Mucosa of rectum (tissue), 2 donors: ENCODE data around the gene UBE2QL1.

Experiments used
- H3K27ac ChIP-seq, 2 donors: one replicate each; pipeline ENCODE4 v1.7.0; 2013; ENCODE audit warnings: inconsistent platforms in 2 of 2, low read depth in 2 of 2, low read length in 2 of 2
- H3K27me3 ChIP-seq, 2 donors: one replicate each; pipeline ENCODE4 v1.7.0; 2013; ENCODE audit warnings: low read length in 2 of 2; ENCODE audit not compliant: control insufficient read depth in 2 of 2, insufficient read depth in 2 of 2
- H3K36me3 ChIP-seq, 2 donors: one replicate each; pipeline ENCODE4 v1.7.0; 2013; ENCODE audit warnings: low read length in 2 of 2; ENCODE audit not compliant: control insufficient read depth in 2 of 2, insufficient read depth in 2 of 2
- H3K4me1 ChIP-seq, 2 donors: one replicate each; pipeline ENCODE4 v1.7.0; 2013; ENCODE audit warnings: low read length in 2 of 2, mild to moderate bottlenecking in 1 of 2; ENCODE audit not compliant: control insufficient read depth in 2 of 2, insufficient read depth in 2 of 2
- H3K4me3 ChIP-seq, 2 donors: one replicate each; pipeline ENCODE4 v1.7.0; 2013; ENCODE audit warnings: low read length in 2 of 2
- H3K9ac ChIP-seq, 2 donors: one replicate each; pipeline ENCODE4 v1.7.0; 2013; ENCODE audit warnings: low read length in 2 of 2, low read depth in 1 of 2, mild to moderate bottlenecking in 1 of 2
- H3K9me3 ChIP-seq, 2 donors: one replicate each; pipeline ENCODE4 v1.7.0; 2013; ENCODE audit warnings: low read length in 2 of 2; ENCODE audit not compliant: control insufficient read depth in 2 of 2
- donor health status: healthy.
- donor health status: Normal muscosa, but diverticular disease.

Gene UBE2QL1

GRCh38 chr5:6454628-6455053, 6.0 kb downstream of the UBE2QL1 start:
- Histone ChIP-seq H3K36me3 (no peaks in the 10 kb centered on the region), H3K27ac (no peak overlapping the region), H3K4me1 (no peaks in the 10 kb centered on the region), H3K4me3 (no peak overlapping the region), H3K27me3 (peaks cover 9 to 14% of the 10 kb centered on the region in 2 donors), H3K9me3 (no peaks in the 10 kb centered on the region), H3K9ac (no peak overlapping the region)

DNA sequence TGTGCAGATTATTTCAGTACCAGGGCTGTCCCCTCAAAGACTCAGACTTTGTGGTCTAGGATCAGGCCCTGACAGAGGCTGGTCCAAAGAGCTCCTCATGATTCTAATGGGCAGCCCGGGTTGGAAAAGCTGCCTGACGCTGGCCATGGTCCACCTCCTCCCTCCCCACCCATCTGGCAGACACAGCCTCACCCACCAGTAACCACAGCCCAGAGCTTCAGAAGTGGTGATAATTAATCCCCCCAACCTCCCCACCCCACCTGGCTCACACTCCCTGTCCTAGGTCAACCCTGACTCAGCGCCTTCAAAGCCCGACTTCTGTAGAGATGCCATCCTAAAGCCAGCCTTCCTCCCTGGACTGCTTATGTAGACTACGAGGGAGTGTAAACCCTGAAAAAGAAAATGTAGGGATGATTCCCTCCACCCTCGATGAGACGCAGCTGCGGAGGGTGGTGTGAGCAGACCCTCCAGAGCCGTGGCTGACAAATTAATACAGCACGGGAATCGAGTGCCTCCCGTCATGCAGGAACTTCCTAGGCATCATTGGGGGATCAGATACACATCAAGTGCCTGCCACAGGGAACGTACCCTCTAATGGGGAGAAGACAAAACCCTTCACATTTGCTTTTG, 7.0 kb downstream of the UBE2QL1 start:
- peaks cover 7 to 8% of the 10 kb centered on the region in 2 donors for H3K27me3 ChIP-seq
- H3K9me3 ChIP-seq = no peaks in the 10 kb centered on the region

DNA sequence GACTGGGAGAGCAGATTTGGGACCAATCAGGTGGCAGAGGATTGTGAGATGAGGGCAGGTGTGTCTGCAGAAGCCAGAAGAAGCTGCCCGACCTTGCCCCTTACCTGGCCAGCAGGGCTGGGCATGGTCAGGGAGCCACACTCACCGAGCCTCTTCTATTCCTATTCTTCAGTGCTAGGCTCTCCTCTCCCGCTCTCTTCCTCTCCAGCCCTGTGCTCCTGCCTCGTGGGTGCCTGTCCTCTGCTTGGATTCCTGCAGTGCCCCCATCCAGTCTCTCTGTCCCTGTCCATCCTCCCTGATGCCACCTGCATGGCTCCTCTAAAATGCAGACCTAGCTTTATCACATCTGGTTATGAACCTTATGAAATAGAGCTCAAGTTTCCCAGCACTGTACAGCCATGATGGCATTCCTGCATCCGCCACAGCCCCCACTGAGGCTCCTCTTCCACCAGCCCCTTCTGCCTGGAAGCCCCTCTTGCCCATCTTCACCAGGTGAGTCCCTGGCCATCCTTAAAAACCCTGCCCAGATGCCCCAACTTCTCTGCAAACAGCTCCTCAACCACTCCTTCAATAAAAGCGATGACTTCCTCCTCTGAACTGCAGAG, 8.2 kb downstream of the UBE2QL1 start:
- Histone ChIP-seq H3K4me3 (no peak overlapping the region), H3K27ac (no peak overlapping the region), H3K9me3 (no peaks in the 10 kb centered on the region), H3K27me3 (peaks cover 4 to 8% of the 10 kb centered on the region in 2 donors), H3K9ac (no peak overlapping the region), H3K4me1 (no peaks in the 10 kb centered on the region), H3K36me3 (no peaks in the 10 kb centered on the region)

More for the DNA sequence above, 7.0 kb downstream of the UBE2QL1 start:
- Histone ChIP-seq H3K4me1 (no peaks in the 10 kb centered on the region), H3K4me3 (no peak overlapping the region), H3K27ac (no peak overlapping the region), H3K36me3 (no peaks in the 10 kb centered on the region), H3K9ac (no peak overlapping the region)

DNA sequence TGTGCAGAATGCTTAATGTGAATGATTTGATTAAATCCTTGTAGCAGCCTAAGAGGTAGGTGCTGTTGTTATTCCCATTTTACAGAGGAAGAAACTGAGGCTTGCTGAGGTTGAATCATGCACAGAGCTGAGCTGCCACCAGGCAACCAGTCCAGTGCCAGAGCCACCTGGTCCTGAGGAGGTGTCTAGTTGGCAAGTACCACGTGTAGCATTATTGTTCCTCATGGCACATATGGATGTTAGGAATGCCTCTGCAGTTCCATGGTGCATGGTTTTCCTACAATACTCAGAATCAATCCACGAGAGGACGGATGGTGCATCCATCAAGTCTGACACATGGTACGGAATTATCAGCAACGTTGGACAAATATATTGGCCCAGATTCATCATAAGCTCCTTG, 8.9 kb downstream of the UBE2QL1 start:
- Histone ChIP-seq H3K9ac (no peak overlapping the region), H3K27ac (no peak overlapping the region), H3K36me3 (no peaks in the 10 kb centered on the region), H3K4me3 (no peak overlapping the region), H3K9me3 (no peaks in the 10 kb centered on the region), H3K27me3 (peaks cover 1 to 8% of the 10 kb centered on the region in 2 donors), H3K4me1 (no peaks in the 10 kb centered on the region)

DNA sequence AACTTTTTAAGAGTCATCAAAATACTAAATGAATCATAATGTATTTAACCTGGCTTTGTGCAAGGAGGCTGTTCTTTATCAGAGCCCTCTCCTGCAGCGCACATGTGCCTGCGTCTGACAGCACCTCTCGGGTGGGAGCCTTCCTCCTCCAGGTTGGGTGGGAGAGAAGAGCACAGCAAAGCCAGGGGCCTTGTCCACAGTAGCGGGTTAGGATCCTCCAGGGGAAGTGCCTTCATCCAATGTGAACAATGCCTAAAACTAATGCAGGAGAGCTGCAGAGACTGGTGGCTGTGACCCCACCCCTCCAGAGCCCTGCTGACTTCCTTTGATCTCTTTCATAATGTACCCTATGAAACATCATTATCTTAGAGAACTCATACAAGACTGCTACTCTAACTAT, 10.2 kb downstream of the UBE2QL1 start:
- peaks cover 0 to 8% of the 10 kb centered on the region in 2 donors for H3K27me3 ChIP-seq
- no peak overlapping the region for H3K27ac ChIP-seq
- no peaks in the 10 kb centered on the region for H3K9me3 ChIP-seq
- no peak overlapping the region for H3K4me3 ChIP-seq
- H3K4me1 ChIP-seq = no peaks in the 10 kb centered on the region
- H3K9ac ChIP-seq = no peak overlapping the region
- H3K36me3 ChIP-seq = no peaks in the 10 kb centered on the region

DNA sequence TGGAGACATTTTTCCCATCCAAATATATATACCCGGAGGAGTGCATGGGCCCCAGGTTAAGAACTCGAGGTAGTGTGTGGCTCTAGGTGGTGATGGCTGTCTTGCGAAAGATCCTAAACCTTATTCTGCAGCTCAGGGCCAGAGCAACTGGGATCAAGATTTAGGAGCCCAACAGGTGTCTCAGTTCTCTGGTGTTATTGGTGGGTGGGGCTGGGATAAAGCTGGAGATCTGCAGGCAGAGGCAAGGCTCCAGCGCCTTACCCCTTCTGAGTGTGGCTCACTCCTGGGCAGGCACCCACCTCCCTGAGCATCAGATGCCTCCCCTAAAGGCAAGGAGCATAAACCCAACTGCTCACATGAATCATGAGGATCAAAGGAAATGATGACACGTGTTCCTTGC, 11.2 kb downstream of the UBE2QL1 start:
- H3K4me1 ChIP-seq = no peaks in the 10 kb centered on the region
- peaks cover 0 to 3% of the 10 kb centered on the region in 2 donors for H3K27me3 ChIP-seq
- no peaks in the 10 kb centered on the region for H3K9me3 ChIP-seq
- no peaks in the 10 kb centered on the region for H3K36me3 ChIP-seq
- H3K4me3 ChIP-seq = no peak overlapping the region
- H3K27ac ChIP-seq = no peak overlapping the region
- no peak overlapping the region for H3K9ac ChIP-seq

GRCh38 chr5:6461006-6461405, 12.3 kb downstream of the UBE2QL1 start:
- H3K27me3 ChIP-seq = peaks cover 0 to 3% of the 10 kb centered on the region in 2 donors
- no peak overlapping the region for H3K4me3 ChIP-seq
- H3K9ac ChIP-seq = no peak overlapping the region
- no peaks in the 10 kb centered on the region for H3K4me1 ChIP-seq
- no peak overlapping the region for H3K27ac ChIP-seq
- H3K9me3 ChIP-seq = no peaks in the 10 kb centered on the region
- no peaks in the 10 kb centered on the region for H3K36me3 ChIP-seq

- Histone ChIP-seq H3K4me1 (no peaks in the 10 kb centered on the region), H3K27me3 (no peaks in the 10 kb centered on the region), H3K27ac (no peak overlapping the region), H3K9me3 (no peaks in the 10 kb centered on the region), H3K36me3 (no peaks in the 10 kb centered on the region), H3K9ac (no peak overlapping the region), H3K4me3 (no peak overlapping the region)
These were observed 13.4 kb downstream of the UBE2QL1 start for GRCh38 chr5:6461793-6462650.

GRCh38 chr5:6462671-6463070, 14.0 kb downstream of the UBE2QL1 start:
- H3K9me3 ChIP-seq = no peaks in the 10 kb centered on the region

GRCh38 chr5:6464441-6464840, 15.8 kb downstream of the UBE2QL1 start:
- Histone ChIP-seq H3K27ac (no peak overlapping the region), H3K4me3 (no peak overlapping the region), H3K36me3 (no peaks in the 10 kb centered on the region), H3K4me1 (no peaks in the 10 kb centered on the region), H3K9ac (no peak overlapping the region), H3K27me3 (peaks cover 3% of the 10 kb centered on the region in 2 donors), H3K9me3 (no peaks in the 10 kb centered on the region)

More at GRCh38 chr5:6462671-6463070, 14.0 kb downstream of the UBE2QL1 start:
- Histone ChIP-seq H3K9ac (no peak overlapping the region), H3K4me3 (no peak overlapping the region), H3K27me3 (no peaks in the 10 kb centered on the region), H3K27ac (no peak overlapping the region), H3K36me3 (no peaks in the 10 kb centered on the region), H3K4me1 (no peaks in the 10 kb centered on the region)
